Prostate gland (tissue), 2 donors: ENCODE results near the gene EHBP1. TPM values are rescaled to one million over a fixed set of nuclear protein-coding genes. Genes with fewer than 3 reads are reported as not detected.

Source experiments
- DNase-seq: peaks from one replicate; pipeline ENCODE4 v3.0.0-alpha.2; 2019; ENCODE audit warnings: low spot score
- H3K27ac ChIP-seq, 2 donors: fragments of 200-600 bp; sonication (generic); 2 replicates each; pipeline ENCODE4 v1.5.1; 2017 to 2019
- H3K27me3 ChIP-seq: fragments of 200-600 bp; sonication (generic); replicated peaks from 2 replicates; pipeline ENCODE4 v1.5.1; 2019; ENCODE audit not compliant: insufficient read depth
- H3K36me3 ChIP-seq, 2 donors: fragments of 200-600 bp; sonication (generic); 1 replicate in 1 of 2; 2 replicates in 1 of 2; pipeline versions ENCODE4 v1.5.1 to v1.8.1; 2017 to 2019
- H3K4me1 ChIP-seq: fragments of 200-600 bp; sonication (generic); replicated peaks from 2 replicates; pipeline ENCODE4 v1.5.1; 2019
- H3K4me3 ChIP-seq, 2 donors: fragments of 200-600 bp; sonication (generic); 2 replicates each; pipeline ENCODE4 v1.5.1; 2017 to 2019
- H3K9me3 ChIP-seq: fragments of 200-600 bp; sonication (generic); 2 replicates; pipeline ENCODE4 v1.5.1; 2017
- CTCF ChIP-seq, 4 experiments: fragments of 200-600 bp in 2 of 4; fragments of 450-650 bp in 2 of 4; sonication (generic) in 2 of 4; IDR thresholded peaks; 1 replicate in 3 of 4; 2 replicates in 1 of 4; pipeline ENCODE4 v1.5.1; 2016 to 2019; ENCODE audit warnings: antibody characterized with exemption in 4 of 4, mild to moderate bottlenecking in 2 of 4, moderate library complexity in 2 of 4
- POLR2A ChIP-seq: fragments of 450-650 bp; IDR thresholded peaks from one replicate; pipeline ENCODE4 v1.6.1; 2016; ENCODE audit warnings: antibody characterized with exemption, mild to moderate bottlenecking
- POLR2AphosphoS5 ChIP-seq: sonication (generic); formaldehyde crosslinking; IDR thresholded peaks from one replicate; pipeline ENCODE4 v1.6.1; 2017; ENCODE audit warnings: antibody characterized with exemption
- WGBS: methylation state at CpG from one replicate; pipeline ENCODE4 v1.1.5; 2018; 5-methylcytosine and 5-hydroxymethylcytosine counted together
- intact Hi-C: fragments of 100-400 bp; cut with DNase I; formaldehyde crosslinking; loops from one replicate; pipeline ENCODE4 v1.14.2; 2022
- total RNA-seq, 2 donors: library from RNA; depleted of rRNA; stranded (reverse); fragments of >200 nt; gene quantifications; one replicate each; pipeline ENCODE4 v1.1.0, GENCODE V29; 2016

The EHBP1 gene
- total RNA-seq, 2 donors from 2014 or later, result 26.5 to 30.3 TPM

DNA sequence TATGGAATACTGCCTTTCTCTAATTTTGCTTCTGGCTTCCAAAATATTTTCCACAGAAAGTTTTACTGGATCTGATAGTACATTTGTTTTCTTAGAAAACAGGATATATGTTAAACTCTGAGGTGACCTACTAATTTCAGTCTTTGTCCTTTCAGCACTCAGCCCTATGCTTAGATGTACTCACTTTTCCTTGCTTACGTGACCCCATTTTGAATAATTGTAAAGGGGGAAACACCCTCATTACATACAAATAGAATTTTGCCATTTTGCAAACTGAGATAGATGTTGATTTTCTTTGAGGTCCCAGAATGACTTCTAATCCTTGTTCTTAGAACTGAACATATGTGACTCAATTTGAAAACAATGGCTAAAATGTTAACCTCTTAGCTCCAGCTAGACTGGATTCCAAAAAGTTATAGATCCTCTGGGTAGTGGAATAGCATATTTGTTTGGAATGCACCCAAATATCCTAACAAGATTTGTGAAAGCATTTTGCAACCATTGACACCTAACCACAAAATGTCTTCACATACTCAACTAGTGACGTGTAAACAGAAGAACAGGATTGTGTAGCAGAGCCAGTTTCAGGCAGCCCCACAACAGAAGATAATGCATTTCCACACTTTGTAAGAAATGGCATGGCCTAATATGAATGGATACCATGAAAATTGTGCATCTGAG is 44.8 kb upstream of the EHBP1 start:
- H3K36me3 ChIP-seq, result no peaks in the 10 kb centered on the region
- no peak overlapping the region for H3K4me3 ChIP-seq
- DNase-seq, result no peak
- H3K27ac ChIP-seq, result no peak overlapping the region
- H3K4me1 ChIP-seq, result no peaks in the 10 kb centered on the region
- WGBS, result 85% methylated on average over 2 of the region's 2 CpGs
- intact Hi-C loops, result loop anchor here (5.0 kb wide), 1 partner anchor 47 kb away; the partner anchor contains the start of gene EHBP1
- H3K27me3 ChIP-seq, result no peaks in the 10 kb centered on the region
- no peaks in the 10 kb centered on the region for H3K9me3 ChIP-seq
- TF ChIP-seq POLR2A (no peak), POLR2AphosphoS5 (no peak)

- H3K27ac ChIP-seq, result no peak overlapping the region
- H3K4me1 ChIP-seq, result no peaks in the 10 kb centered on the region
- H3K27me3 ChIP-seq, result no peaks in the 10 kb centered on the region
- intact Hi-C loops, result loop anchor here (5.0 kb wide), 1 partner anchor 46 kb away; the partner anchor contains the start of gene EHBP1
- no peaks in the 10 kb centered on the region for H3K36me3 ChIP-seq
- TF ChIP-seq CTCF (IDR thresholded peaks at IDR 0.05) (no peak), POLR2A (no peak), POLR2AphosphoS5 (no peak)
- no peaks in the 10 kb centered on the region for H3K9me3 ChIP-seq
- WGBS, result 94% methylated on average over 3 of the region's 3 CpGs
- DNase-seq, result no peak
- H3K4me3 ChIP-seq, result no peak overlapping the region
Observed at GRCh38 chr2:62661263-62661635, 44.3 kb upstream of the EHBP1 start.

- no peaks in the 10 kb centered on the region for H3K36me3 ChIP-seq
- no peak for TF ChIP-seq POLR2A
- TF ChIP-seq CTCF (IDR thresholded peaks at IDR 0.05), result no peak
- TF ChIP-seq POLR2AphosphoS5, result no peak
- DNase-seq, result no peak
- H3K27ac ChIP-seq, result no peak overlapping the region
- intact Hi-C loops, result loop anchor here (5.0 kb wide), 1 partner anchor 45 kb away; the partner anchor contains the start of gene EHBP1
- no peaks in the 10 kb centered on the region for H3K9me3 ChIP-seq
- no peak overlapping the region for H3K4me3 ChIP-seq
- no peaks in the 10 kb centered on the region for H3K4me1 ChIP-seq
- WGBS, result 87% methylated on average over 2 of the region's 2 CpGs
- H3K27me3 ChIP-seq, result no peaks in the 10 kb centered on the region
Observed at GRCh38 chr2:62662131-62662530, 43.4 kb upstream of the EHBP1 start.

DNA sequence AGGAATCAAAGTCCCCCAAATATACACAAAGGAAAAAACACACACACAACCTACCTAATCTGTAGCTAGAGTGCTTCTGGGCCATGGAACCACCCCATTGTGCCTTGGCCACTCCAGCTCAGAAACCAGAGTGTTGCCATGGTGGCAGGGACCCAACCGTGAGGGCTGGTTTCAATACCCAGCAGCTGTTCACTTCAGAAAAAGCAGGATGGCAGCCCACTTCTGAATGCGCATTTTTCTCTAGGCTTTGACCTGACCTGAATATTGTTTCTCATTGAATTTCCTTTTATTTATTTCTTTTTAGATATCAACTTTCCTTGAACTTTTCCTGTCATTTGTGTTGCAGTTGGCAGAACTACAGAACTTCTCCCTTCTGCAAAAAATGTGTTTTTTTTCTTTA is 43.0 kb upstream of the EHBP1 start:
- Histone ChIP-seq H3K4me1 (no peaks in the 10 kb centered on the region), H3K9me3 (no peaks in the 10 kb centered on the region), H3K36me3 (no peaks in the 10 kb centered on the region), H3K4me3 (no peak overlapping the region), H3K27ac (no peak overlapping the region), H3K27me3 (no peaks in the 10 kb centered on the region)
- intact Hi-C loops, result loop anchor here (5.0 kb wide), 1 partner anchor 45 kb away; the partner anchor contains the start of gene EHBP1
- WGBS, result 57% methylated on average over 2 of the region's 2 CpGs
- TF ChIP-seq CTCF (IDR thresholded peaks at IDR 0.05) (no peak), POLR2A (no peak), POLR2AphosphoS5 (no peak)
- no peak for DNase-seq

DNA sequence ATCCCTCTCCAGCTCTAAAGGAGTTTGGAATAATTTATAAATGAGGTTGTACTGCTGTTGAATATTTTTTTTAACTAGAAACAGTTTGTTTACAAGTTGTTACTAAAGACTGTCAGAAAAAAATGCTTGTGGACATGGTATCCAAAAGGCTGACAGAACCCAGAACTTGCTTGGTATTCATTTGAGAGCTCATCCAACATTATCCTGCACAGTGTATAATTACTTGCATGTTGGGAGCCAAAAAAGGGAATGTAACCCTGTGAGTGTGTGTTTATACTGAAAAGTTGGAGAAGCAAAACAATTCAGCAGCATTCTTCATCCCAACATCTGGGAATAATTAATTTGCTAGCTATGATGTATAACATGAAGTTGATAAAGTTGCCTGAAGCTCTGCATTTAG is 42.1 kb upstream of the EHBP1 start:
- H3K27ac ChIP-seq, result no peak overlapping the region
- H3K27me3 ChIP-seq, result no peaks in the 10 kb centered on the region
- TF ChIP-seq CTCF (IDR thresholded peaks at IDR 0.05) (no peak), POLR2AphosphoS5 (no peak), POLR2A (no peak)
- H3K9me3 ChIP-seq, result no peaks in the 10 kb centered on the region
- no peak for DNase-seq
- no peak overlapping the region for H3K4me3 ChIP-seq
- intact Hi-C loops, result loop anchor here (5.0 kb wide), 1 partner anchor 44 kb away; the partner anchor contains the start of gene EHBP1
- H3K4me1 ChIP-seq, result no peaks in the 10 kb centered on the region
- H3K36me3 ChIP-seq, result no peaks in the 10 kb centered on the region
